Activated CD4-positive, alpha-beta memory T cell treated with anti-CD3 and anti-CD28 coated beads, Interleukin-2, amount 10 ng/mL, durations not matched to agents 7 days and 5 days (primary cell): ENCODE measurements around the gene PLEKHA6. TPM values are rescaled to one million over a fixed set of nuclear protein-coding genes. Genes with fewer than 3 reads are reported as not detected.
A peak's percentile ranks its signal among the peaks of the same experiment; 100 is the strongest.

Experiments
- CTCF ChIA-PET: fragments of 350-600 bp; sonication (Branson Sonifier 250); formaldehyde crosslinking; loops from one replicate; lab custom pipeline; 2021; ENCODE audit warnings: antibody characterized with exemption, inconsistent platforms; lab: Charles Lee
- POLR2A ChIA-PET: fragments of 350-600 bp; sonication (Branson Sonifier 250); formaldehyde crosslinking; loops from one replicate; lab custom pipeline; 2021; ENCODE audit warnings: antibody characterized with exemption; lab: Charles Lee
- DNase-seq: peaks from one replicate; pipeline ENCODE4 v3.0.0-alpha.2; 2020
- H3K27ac Mint-ChIP-seq: one replicate; pipeline ENCODE4 v1.8.0; 2021; ENCODE audit warnings: mild to moderate bottlenecking, mixed read lengths
- H3K27me3 Mint-ChIP-seq: one replicate; pipeline ENCODE4 v1.8.0; 2021; ENCODE audit warnings: mixed read lengths
- H3K36me3 Mint-ChIP-seq: one replicate; pipeline ENCODE4 v1.8.0; 2021; ENCODE audit warnings: low read depth, mixed read lengths
- H3K4me1 Mint-ChIP-seq: one replicate; pipeline ENCODE4 v1.8.0; 2021; ENCODE audit warnings: mixed read lengths
- H3K4me3 Mint-ChIP-seq: one replicate; pipeline ENCODE4 v1.8.0; 2021; ENCODE audit warnings: mild to moderate bottlenecking, mixed read lengths
- H3K9me3 Mint-ChIP-seq: one replicate; pipeline ENCODE4 v1.8.0; 2021; ENCODE audit warnings: mixed read lengths
- total RNA-seq, 2 experiments: library from RNA; stranded (reverse); gene quantifications; one replicate each; pipeline ENCODE4 v1.2.3, GENCODE V29; 2021

PLEKHA6 gene
- total RNA-seq, 2 experiments from 2014 or later: not detected

- Mint-ChIP-seq H3K27ac (no peak overlapping the region), H3K4me1 (no peaks in the 10 kb centered on the region), H3K9me3 (no peaks in the 10 kb centered on the region), H3K4me3 (no peak overlapping the region), H3K36me3 (no peaks in the 10 kb centered on the region), H3K27me3 (peaks cover 36% of the 10 kb centered on the region)
- ChIA-PET CTCF (no interaction called here), POLR2A (no interaction called here)
- DNase-seq: no peak
Observed at GRCh38 chr1:204203206-204203767, 156.4 kb downstream of the PLEKHA6 start.

- ChIA-PET CTCF (no interaction called here), POLR2A (no interaction called here)
- Mint-ChIP-seq H3K9me3 (no peaks in the 10 kb centered on the region), H3K27me3 (peaks cover 33% of the 10 kb centered on the region), H3K36me3 (no peaks in the 10 kb centered on the region), H3K4me3 (no peak overlapping the region), H3K27ac (no peak overlapping the region), H3K4me1 (no peaks in the 10 kb centered on the region)
- DNase-seq: no peak
Observed at GRCh38 chr1:204202481-204202880, 157.2 kb downstream of the PLEKHA6 start.

GRCh38 chr1:204201348-204202040 is 158.2 kb downstream of the PLEKHA6 start:
- Mint-ChIP-seq H3K4me3 (no peak overlapping the region), H3K27me3 (peaks cover 27% of the 10 kb centered on the region), H3K36me3 (no peaks in the 10 kb centered on the region), H3K27ac (no peak overlapping the region), H3K9me3 (no peaks in the 10 kb centered on the region), H3K4me1 (no peaks in the 10 kb centered on the region)
- POLR2A ChIA-PET: no interaction called here
- no peak for DNase-seq
- CTCF ChIA-PET: no interaction called here

- DNase-seq: no peak
- Mint-ChIP-seq H3K27me3 (peaks cover 12% of the 10 kb centered on the region), H3K4me3 (no peak overlapping the region), H3K4me1 (peaks cover 2% of the 10 kb centered on the region), H3K36me3 (no peaks in the 10 kb centered on the region), H3K27ac (no peak overlapping the region), H3K9me3 (peaks cover 8% of the 10 kb centered on the region)
- CTCF ChIA-PET: interaction anchor here (1.8 kb wide), 1 partner anchor 7 kb away, joined by 10 read pairs; no protein-coding TSS in a partner anchor
- POLR2A ChIA-PET: no interaction called here
Observed at GRCh38 chr1:204199579-204199978, 160.2 kb downstream of the PLEKHA6 start.

- H3K4me3 Mint-ChIP-seq: no peak overlapping the region
- ChIA-PET POLR2A (no interaction called here), CTCF (interaction anchor here (0.9 to 1.8 kb wide), 3 partner anchors 8 to 165 kb away, joined by 3 to 10 read pairs (median 4); no protein-coding TSS in a partner anchor)
- H3K9me3 Mint-ChIP-seq: peaks cover 8% of the 10 kb centered on the region
- H3K27ac Mint-ChIP-seq: no peak overlapping the region
- peaks cover 7% of the 10 kb centered on the region for H3K27me3 Mint-ChIP-seq
- H3K36me3 Mint-ChIP-seq: no peaks in the 10 kb centered on the region
- no peak for DNase-seq
- H3K4me1 Mint-ChIP-seq: peaks cover 2% of the 10 kb centered on the region
Observed at GRCh38 chr1:204198348-204199340, 161.1 kb downstream of the PLEKHA6 start.

GRCh38 chr1:204197068-204197467 is 162.7 kb downstream of the PLEKHA6 start:
- Mint-ChIP-seq H3K27me3 (peaks cover 6% of the 10 kb centered on the region), H3K9me3 (peaks cover 8% of the 10 kb centered on the region), H3K4me1 (peaks cover 2% of the 10 kb centered on the region), H3K27ac (no peak overlapping the region), H3K4me3 (no peak overlapping the region), H3K36me3 (no peaks in the 10 kb centered on the region)
- DNase-seq: no peak
- POLR2A ChIA-PET: no interaction called here
- CTCF ChIA-PET: no interaction called here

GRCh38 chr1:204196068-204196795 is 163.5 kb downstream of the PLEKHA6 start, which contains the start of gene KISS1:
Gene KISS1, minus strand, starts transcription at chr1:204196491. Its CDS starts 3,615 bp downstream, at chr1:204192876.
- Mint-ChIP-seq H3K36me3 (no peaks in the 10 kb centered on the region), H3K9me3 (peaks cover 8% of the 10 kb centered on the region), H3K4me1 (peaks cover 2% of the 10 kb centered on the region), H3K27ac (peak within 1 kb of the TSS; percentile 48), H3K4me3 (no peak within 1 kb of the TSS), H3K27me3 (peaks cover 10% of the 10 kb centered on the region)
- ChIA-PET POLR2A (no interaction called here), CTCF (interaction anchor here (0.7 kb wide), 1 partner anchor 907 kb away, joined by 3 read pairs; no protein-coding TSS in a partner anchor)
- no peak for DNase-seq

GRCh38 chr1:204194771-204195170 is 165.0 kb downstream of the PLEKHA6 start:
- no peak overlapping the region for H3K4me3 Mint-ChIP-seq
- no peaks in the 10 kb centered on the region for H3K36me3 Mint-ChIP-seq
- peaks cover 6% of the 10 kb centered on the region for H3K4me1 Mint-ChIP-seq
- peaks cover 8% of the 10 kb centered on the region for H3K9me3 Mint-ChIP-seq
- H3K27me3 Mint-ChIP-seq: peaks cover 19% of the 10 kb centered on the region
- ChIA-PET POLR2A (no interaction called here), CTCF (interaction anchor here (0.7 kb wide), 1 partner anchor 13 kb away, joined by 3 read pairs; no protein-coding TSS in a partner anchor)
- DNase-seq: no peak
- no peak overlapping the region for H3K27ac Mint-ChIP-seq

- peaks cover 10% of the 10 kb centered on the region for H3K4me1 Mint-ChIP-seq
- no peaks in the 10 kb centered on the region for H3K36me3 Mint-ChIP-seq
- no peak overlapping the region for H3K27ac Mint-ChIP-seq
- POLR2A ChIA-PET: no interaction called here
- CTCF ChIA-PET: no interaction called here
- peaks cover 26% of the 10 kb centered on the region for H3K27me3 Mint-ChIP-seq
- no peak overlapping the region for H3K4me3 Mint-ChIP-seq
- no peak for DNase-seq
- peaks cover 8% of the 10 kb centered on the region for H3K9me3 Mint-ChIP-seq
Observed at GRCh38 chr1:204194080-204194479, 165.6 kb downstream of the PLEKHA6 start.

- H3K27ac Mint-ChIP-seq: no peak overlapping the region
- H3K27me3 Mint-ChIP-seq: peaks cover 39% of the 10 kb centered on the region
- no peaks in the 10 kb centered on the region for H3K36me3 Mint-ChIP-seq
- no peak for DNase-seq
- H3K4me3 Mint-ChIP-seq: no peak overlapping the region
- ChIA-PET POLR2A (no interaction called here), CTCF (no interaction called here)
- H3K9me3 Mint-ChIP-seq: peaks cover 8% of the 10 kb centered on the region
- H3K4me1 Mint-ChIP-seq: peaks cover 15% of the 10 kb centered on the region
Observed at GRCh38 chr1:204192589-204193352, 167.0 kb downstream of the PLEKHA6 start.

GRCh38 chr1:204192046-204192445 is 167.7 kb downstream of the PLEKHA6 start:
- CTCF ChIA-PET: interaction anchor here (0.7 kb wide), 1 partner anchor 29 kb away, joined by 3 read pairs; no protein-coding TSS in a partner anchor
- Mint-ChIP-seq H3K9me3 (peaks cover 8% of the 10 kb centered on the region), H3K4me1 (peaks cover 15% of the 10 kb centered on the region), H3K27me3 (peaks cover 47% of the 10 kb centered on the region), H3K27ac (no peak overlapping the region), H3K4me3 (no peak overlapping the region), H3K36me3 (no peaks in the 10 kb centered on the region)
- POLR2A ChIA-PET: no interaction called here
- DNase-seq: no peak

- Mint-ChIP-seq H3K9me3 (peaks cover 8% of the 10 kb centered on the region), H3K4me3 (no peak overlapping the region), H3K27ac (no peak overlapping the region), H3K27me3 (peaks cover 51% of the 10 kb centered on the region), H3K4me1 (peaks cover 15% of the 10 kb centered on the region), H3K36me3 (no peaks in the 10 kb centered on the region)
- no peak for DNase-seq
- CTCF ChIA-PET: interaction anchor here (1.3 kb wide), 1 partner anchor 15 kb away, joined by 8 read pairs; no protein-coding TSS in a partner anchor
- POLR2A ChIA-PET: no interaction called here
Observed at GRCh38 chr1:204191456-204191855, 168.3 kb downstream of the PLEKHA6 start.
